HG03460 (cell line): Measurements from ENCODE around the gene TANC1.

Experiments used
- ATAC-seq: cut with Tn5 transposase; IDR thresholded peaks from one replicate; pipeline ENCODE4 v1.9.1; 2021; ENCODE audit not compliant: unreplicated experiment

The TANC1 gene

DNA sequence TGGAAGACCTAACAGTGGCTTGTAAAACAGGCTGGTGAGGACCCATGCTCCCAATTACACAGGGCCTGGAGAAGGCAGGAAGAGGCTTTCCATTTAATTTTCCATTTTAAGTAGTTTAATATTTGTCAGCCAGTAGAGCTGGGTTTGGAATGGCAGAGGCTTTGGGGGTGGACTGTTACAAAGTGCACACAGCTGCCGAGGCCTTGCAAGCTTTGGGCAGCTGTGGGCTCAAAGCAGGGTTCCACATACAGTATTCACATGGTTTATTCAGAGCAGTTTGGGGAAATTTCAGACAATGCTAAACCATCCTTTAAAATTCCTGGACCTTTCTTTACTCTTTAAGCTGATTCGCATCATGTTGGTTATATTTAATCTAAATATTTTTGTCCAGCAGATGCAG lies 185.5 kb downstream of the TANC1 start:
- no peak for ATAC-seq

DNA sequence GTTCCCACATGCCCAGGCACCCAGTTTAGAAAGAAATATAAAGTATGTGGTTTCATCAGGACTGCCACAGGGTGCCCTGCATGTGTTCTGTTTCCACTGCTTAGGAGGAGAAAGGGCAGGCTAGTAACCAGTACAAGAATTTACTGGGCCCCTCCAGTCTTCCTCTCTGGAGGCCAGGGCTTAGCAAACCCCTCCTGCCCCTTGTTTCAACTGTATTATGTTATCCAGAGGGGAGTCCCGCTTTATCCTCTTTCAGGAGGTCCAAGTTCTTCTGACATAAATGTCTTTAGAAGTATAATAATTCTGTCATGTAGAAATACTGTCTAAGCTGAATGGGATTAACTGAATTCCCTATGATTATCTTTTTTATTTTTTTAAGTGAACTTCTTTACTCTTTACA lies 185.9 kb downstream of the TANC1 start:
- ATAC-seq = no peak

DNA sequence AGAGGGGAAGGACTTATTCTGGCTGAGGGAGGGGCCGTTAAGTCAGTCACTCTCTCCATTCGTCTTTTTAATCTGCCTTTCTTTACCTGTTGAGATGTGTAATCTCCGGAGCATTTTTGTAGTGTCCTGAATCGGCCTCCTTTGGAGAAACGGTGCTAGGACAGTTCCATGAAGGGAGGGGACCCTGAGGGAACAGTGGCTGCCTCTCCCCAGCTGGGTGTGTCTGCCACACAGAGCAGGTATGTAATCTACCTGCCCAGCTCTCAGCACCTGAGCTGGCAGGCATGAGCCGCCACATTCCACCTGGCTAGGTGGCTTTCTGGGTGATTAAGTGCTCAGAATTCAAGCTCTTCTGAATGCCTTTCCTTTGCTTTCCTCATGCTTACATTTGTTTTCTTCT lies 186.9 kb downstream of the TANC1 start:
- no peak for ATAC-seq

DNA sequence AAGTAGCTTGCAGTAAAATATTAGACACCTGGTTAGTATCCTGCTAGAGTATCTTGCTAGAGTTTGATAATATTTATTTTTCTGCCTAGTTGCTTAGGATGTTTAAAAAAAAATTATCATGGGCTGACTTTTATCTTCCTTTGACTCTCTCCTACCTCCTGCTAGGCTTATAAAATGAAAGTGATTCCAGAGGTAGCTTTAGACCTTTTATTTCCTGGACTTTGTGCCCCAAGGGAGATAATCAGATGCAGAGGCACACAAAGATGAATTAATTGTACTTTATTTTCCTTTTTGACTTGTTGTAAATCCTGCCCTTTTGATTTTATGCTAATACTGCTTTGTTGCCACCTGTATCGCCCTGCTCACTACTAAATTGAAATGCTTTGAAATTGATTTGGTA lies 187.4 kb downstream of the TANC1 start:
- no peak for ATAC-seq

DNA sequence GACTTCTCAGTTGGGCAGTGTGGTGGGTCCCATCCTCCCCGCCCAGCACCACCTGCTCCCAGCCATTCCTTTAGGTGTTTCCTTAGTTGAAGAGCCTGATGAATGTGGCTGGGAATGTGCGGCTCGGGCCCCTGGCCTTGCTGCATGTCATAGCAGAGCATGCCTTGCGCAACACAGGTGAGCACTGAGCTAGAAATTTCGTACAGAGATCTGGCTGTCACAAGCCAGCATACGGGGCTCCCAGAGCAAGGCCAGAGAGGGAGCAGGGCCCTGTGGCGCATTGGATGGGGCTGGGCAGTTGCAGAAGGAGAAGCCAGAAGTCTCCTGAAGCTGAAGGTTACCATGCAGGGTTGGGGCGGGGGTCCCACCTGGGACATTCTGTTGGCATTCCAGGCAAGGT lies 188.4 kb downstream of the TANC1 start:
- ATAC-seq = no peak

DNA sequence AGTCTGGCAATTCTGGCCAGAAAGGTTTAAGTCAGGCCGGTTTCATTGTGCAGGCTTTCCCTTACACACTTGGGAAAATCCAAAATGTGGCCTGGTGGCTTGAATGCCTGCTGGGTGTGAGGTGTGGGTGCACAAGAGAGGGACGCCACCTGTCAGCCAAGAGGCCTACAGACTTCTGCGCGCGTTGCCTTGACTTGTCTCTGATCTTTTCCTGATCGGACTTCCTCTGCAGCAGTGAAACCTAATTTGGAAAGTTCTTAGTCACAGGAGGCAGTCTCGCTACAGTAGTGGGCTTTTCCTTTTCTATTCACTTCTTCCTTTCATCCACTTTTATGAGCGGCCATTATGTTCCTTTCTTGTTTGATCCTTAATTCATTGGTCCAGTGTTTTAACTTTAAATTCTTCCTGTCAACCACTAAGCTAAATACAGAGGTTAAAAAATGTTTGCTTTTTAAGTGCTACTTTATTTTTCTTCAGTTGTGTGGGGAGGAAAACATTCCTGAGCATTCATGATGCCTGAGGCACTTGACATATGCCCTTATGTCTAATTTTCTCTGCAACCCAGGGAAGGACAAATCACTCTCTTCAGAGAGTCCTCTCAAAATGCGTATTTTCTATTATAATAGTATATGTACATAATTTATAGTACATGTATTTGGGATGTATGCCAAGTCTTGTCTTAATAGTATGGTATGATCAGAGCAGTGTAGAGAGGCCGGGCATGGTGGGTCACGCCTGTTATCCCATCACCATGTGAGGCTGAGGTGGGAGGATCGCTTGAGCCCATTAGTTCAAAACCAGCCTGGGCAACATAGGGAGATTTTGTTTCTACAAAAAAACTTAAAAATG lies 189.1 kb downstream of the TANC1 start:
- peak; percentile 62 for ATAC-seq

DNA sequence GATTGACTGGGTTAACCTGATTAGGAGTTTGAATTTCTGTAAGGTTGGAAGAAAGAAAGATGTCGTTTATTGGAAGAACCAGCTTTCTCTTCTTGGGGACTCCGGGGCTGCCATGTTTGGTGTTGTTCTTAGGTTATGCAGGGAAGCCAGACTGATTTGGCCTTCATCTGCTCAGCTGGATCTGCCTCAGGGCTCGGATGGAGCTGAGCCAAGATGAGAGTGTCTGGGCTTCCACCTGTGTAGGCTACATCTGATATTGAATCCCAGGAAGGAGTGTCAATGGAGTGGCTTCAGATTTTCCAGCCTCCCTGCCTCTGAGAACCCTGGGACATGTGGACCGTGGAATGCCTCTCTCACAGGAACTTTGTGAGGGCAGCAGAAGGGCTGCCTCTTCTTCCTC lies 192.0 kb downstream of the TANC1 start:
- ATAC-seq = no peak

- no peak for ATAC-seq
These were observed 192.5 kb downstream of the TANC1 start for GRCh38 chr2:159160954-159161353.

DNA sequence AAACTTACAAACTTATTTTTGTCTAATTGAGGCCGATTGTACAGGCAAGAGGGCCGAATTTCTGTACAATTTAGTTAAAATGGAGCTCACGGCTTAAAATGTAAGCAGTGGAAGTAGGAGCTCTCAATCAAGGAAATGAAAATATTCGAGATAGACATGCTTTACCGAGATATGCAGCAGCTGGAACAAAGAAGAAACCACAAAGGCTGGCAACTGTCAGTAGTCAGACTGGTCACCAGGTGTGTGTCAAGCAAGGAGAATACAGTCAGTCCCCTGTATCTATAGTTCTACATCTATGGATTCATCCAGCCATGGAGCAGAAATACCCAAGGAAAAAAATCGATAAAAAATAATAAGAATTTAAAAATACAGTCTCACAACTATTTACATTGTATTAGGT lies 195.5 kb downstream of the TANC1 start:
- no peak for ATAC-seq

DNA sequence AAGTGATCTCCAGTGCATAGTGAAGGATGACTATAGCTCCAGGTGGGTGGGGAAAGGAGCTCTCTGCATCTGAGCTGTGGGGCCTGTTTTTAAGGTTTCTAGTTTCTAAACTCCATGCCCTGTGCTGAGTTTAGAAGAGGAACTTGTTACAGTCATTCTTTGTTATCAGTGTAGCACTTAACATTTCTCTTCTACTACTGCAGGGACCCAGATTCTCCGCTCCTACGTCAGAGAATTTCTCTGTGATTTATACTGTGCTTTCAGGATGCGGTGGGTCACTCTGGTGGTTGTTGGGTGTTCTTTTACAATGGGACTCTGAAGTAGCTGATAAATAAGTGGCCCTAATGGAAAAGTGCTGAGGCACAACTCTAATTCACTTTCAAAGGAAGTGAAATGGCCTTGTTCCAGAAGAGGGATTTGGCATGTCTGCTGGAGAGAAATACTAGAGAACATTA lies 196.0 kb downstream of the TANC1 start:
- ATAC-seq = no peak

DNA sequence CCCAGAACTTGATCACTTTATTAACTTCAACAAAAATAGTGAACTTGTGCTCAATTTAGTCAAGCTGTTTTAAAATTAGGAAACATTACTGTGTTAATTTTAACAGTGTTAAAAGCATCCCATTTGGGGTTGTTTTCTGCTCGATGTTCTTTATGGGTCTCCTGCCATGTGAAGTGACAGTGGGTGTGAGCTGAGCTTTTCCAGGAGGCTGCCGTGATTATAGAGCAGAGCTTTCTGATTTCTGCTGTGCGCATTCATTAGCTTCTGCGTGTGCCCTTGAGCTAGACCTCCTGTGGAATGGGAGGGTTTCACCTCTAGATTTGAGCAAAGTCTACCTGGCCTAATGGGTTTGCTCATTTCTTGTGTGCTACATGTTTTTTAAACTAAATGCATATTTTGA lies 196.6 kb downstream of the TANC1 start:
- ATAC-seq = no peak

GRCh38 chr2:159168707-159169106 lies 200.3 kb downstream of the TANC1 start:
- no peak for ATAC-seq

DNA sequence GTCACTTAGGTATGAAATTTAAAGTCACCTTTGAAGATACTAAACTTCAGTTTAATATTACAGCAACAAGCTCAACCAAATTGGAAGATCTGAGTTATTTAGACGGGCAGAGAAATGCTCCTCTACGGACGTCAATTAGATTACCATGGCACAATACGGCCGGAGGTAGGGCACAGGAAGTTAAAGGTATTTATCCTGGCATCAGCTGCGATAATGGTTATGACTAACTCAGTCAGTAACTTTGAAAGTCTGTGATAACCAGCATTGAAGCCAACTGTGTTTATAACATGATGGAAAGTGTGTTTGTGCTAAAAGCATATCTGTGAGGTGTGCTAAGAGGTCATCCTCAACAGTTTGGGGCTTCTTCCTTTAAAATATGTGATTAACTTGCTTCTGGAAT lies 200.7 kb downstream of the TANC1 start:
- no peak for ATAC-seq

DNA sequence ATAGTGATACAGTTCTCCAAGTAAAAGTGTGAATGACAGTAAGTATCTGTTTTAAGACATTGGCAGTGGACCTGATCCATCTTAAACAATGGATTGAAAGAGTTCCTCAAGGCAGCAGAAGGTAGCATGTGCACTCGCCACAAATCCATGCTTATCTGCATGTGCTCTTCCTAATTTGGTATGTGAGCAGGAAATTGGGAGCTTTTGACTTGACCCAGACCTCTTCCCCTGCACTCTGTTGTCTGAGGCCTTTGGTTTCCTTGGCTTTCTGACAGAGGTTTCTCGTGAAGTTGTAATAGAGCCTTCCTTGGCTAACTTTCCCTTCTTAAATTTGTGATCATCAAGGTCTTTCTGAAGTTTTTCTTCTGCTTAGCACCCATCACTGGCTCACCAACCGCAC lies 204.0 kb downstream of the TANC1 start:
- ATAC-seq = no peak

DNA sequence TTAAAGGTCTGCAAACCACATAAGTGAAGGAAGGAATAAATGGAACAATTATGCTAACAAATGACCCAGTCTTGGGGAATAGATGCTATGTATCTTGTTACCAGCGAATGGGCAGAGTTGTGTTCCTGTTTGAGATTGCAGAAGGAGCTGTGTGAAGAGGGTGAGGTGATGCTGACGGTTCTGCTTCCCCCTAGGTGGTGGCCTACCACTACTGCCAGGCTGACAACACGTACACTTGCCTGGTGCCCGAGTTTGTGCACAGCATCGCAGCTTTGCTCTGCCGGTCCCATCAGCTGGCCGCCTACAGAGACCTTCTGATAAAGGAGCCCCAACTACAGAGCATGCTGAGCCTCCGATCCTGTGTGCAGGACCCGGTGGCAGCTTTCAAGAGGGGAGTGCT lies 206.3 kb downstream of the TANC1 start:
- ATAC-seq = no peak

- no peak for ATAC-seq
These were observed 206.7 kb downstream of the TANC1 start for GRCh38 chr2:159175182-159175581.

DNA sequence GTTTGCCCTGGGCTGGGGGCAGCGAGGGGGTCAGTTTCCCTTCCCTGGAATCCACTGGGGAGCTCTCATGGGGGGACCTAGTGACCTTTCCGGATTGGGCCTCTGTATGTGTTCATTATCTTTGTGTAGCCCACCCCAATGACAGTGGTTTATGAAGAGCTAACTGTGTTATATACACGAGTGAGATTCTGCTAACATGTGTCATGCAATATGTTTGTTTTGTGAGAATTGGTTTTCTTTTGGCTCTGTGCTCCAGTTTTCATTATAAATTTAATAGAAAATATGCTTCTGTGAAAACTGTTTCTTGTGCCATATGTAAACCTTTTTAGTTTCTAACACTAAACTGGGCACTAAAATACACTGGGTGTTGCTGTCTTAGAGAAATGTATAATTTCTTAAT lies 207.5 kb downstream of the TANC1 start:
- ATAC-seq = no peak

- ATAC-seq = no peak
These were observed 208.1 kb downstream of the TANC1 start for GRCh38 chr2:159176555-159176954.

DNA sequence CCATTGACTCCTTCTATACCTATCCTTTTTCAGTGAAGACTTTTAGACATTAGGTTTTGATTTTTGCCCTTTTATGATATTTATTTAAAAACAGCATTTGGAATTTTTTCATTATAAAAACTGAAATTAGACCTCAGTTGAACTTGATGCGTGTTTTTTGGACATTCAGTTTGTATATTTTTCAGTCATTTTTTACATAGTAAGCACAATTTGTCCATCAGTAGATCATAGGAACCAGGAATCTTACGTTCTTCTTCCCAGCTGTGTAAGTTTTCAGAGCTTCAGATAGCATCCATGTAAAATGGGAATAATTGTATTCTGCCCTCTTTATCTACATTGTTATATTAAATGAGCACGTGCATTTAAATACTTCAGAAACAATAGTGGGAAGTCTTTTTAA lies 208.9 kb downstream of the TANC1 start:
- no peak for ATAC-seq

DNA sequence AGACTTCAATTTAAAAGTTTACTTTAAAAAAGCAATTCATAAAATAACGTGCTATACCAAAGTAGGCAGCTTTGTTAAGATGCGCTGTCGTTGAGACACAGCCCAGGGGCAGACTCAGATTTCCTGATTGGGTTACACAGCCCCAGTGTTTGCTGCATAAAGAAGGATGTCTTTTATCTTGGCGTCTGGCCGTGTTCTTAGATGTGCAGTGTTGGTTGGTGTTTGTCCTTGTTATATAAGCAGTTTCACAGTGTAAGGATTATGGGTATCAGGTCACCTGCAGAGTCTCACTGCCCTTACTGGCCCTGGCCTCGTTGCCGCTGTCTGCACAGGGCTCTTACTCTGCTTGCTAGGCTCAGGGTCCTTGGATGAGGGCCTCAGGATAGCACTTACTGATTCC lies 209.5 kb downstream of the TANC1 start:
- no peak for ATAC-seq

- ATAC-seq = no peak
These were observed 210.7 kb downstream of the TANC1 start for GRCh38 chr2:159179096-159179495.

DNA sequence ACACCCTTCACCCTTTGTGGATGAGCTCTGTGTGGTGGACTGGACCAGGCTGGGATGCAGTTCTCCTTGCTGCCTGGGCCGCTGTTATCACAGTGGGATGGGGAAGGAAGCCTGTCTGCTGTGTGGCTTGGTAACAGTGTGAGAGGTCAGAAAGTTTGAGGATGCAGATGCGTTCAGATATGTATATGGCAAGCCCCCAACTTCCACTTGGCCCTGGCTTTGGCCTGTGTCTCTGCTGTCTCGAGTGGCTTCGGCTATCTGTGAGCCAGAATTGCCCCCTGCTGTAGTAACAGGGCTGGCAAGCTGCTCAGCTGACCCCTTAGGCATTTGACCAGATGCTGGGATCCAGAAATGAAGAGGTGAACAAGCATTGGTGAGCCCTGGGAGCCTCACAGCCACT lies 211.3 kb downstream of the TANC1 start:
- no peak for ATAC-seq

- no peak for ATAC-seq
These were observed 214.9 kb downstream of the TANC1 start for GRCh38 chr2:159183346-159183745.
